Thoracic aorta (tissue), 2 donors: ENCODE data around the gene TMED4. TPM values are rescaled to one million over a fixed set of nuclear protein-coding genes. Genes with fewer than 3 reads are reported as not detected.

ENCODE experiments used
- ATAC-seq: fragments of 150-250 bp; one replicate; pipeline ENCODE4 v1.8.0; 2017; ENCODE audit warnings: low read depth; ENCODE audit not compliant: insufficient number of reproducible peaks, low FRiP score
- DNase-seq: peaks from one replicate; pipeline ENCODE4 v3.0.0-alpha.2; 2020; ENCODE audit warnings: low spot score
- H3K27ac ChIP-seq, 2 donors: fragments of 200-600 bp; sonication (generic); 1 replicate in 1 of 2; 2 replicates in 1 of 2; pipeline ENCODE4 v1.5.1; 2016; ENCODE audit warnings: mild to moderate bottlenecking in 2 of 2, moderate library complexity in 2 of 2
- H3K27me3 ChIP-seq: fragments of 200-600 bp; sonication (generic); replicated peaks from 2 replicates; pipeline ENCODE4 v1.6.0; 2016; ENCODE audit warnings: mild to moderate bottlenecking; ENCODE audit not compliant: insufficient read depth
- H3K36me3 ChIP-seq: fragments of 200-600 bp; sonication (generic); one replicate; pipeline ENCODE4 v1.5.1; 2016
- H3K4me1 ChIP-seq, 2 donors: fragments of 200-600 bp; sonication (generic); 1 replicate in 1 of 2; 2 replicates in 1 of 2; pipeline versions ENCODE4 v1.5.1 to v1.6.0; 2016; ENCODE audit warnings: low read depth in 2 of 2, mild to moderate bottlenecking in 1 of 2; ENCODE audit not compliant: control insufficient read depth in 1 of 2
- H3K4me3 ChIP-seq: fragments of 200-600 bp; sonication (generic); 2 replicates; pipeline ENCODE4 v1.5.1; 2016; ENCODE audit warnings: mild to moderate bottlenecking
- H3K9me3 ChIP-seq: fragments of 200-600 bp; sonication (generic); 2 replicates; pipeline ENCODE4 v1.5.1; 2016
- total RNA-seq, 2 donors: library from RNA; depleted of rRNA; stranded (reverse); fragments of >200 nt; gene quantifications; one replicate each; pipeline versions ENCODE4 v1.1.0 to v1.2.3, GENCODE V29; 2016
- TF ChIP-seq, protein P1 (sequence below): fragments of 200-600 bp; sonication (generic); IDR thresholded peaks from one replicate; pipeline ENCODE4 v1.5.1; 2019; ENCODE audit warnings: antibody characterized with exemption

The TMED4 gene
- total RNA-seq, 2 donors from 2014 or later: 88.2 to 187 TPM

DNA sequence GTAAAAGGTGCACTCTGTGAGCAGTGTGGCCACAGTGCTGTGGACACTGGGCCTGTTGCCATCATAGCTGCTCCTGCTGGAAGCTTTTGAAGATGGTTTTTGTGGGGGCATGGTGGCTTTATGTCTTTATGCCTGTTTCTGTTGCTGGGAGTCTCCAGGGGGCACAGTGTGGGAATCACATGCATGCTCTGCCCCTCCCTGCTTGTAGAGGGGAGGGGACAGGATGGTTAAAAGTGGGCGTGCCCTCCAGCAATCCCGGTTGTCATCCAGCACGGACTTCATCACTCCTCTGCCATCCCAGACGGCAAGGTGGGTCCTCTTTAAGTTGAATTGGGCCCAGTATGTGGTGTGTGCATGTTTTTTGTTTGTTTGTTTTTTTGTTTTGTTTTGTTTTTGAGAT lies 44.6 kb upstream of the TMED4 start:
- Histone ChIP-seq H3K4me3 (no peak overlapping the region), H3K4me1 (peaks cover 14 to 21% of the 10 kb centered on the region in 2 donors), H3K36me3 (peaks cover 17% of the 10 kb centered on the region), H3K27me3 (no peaks in the 10 kb centered on the region), H3K27ac (no peak overlapping the region), H3K9me3 (no peaks in the 10 kb centered on the region)
- ATAC-seq (no peak), DNase-seq (no peak)
- TF ChIP-seq, protein P1, sequence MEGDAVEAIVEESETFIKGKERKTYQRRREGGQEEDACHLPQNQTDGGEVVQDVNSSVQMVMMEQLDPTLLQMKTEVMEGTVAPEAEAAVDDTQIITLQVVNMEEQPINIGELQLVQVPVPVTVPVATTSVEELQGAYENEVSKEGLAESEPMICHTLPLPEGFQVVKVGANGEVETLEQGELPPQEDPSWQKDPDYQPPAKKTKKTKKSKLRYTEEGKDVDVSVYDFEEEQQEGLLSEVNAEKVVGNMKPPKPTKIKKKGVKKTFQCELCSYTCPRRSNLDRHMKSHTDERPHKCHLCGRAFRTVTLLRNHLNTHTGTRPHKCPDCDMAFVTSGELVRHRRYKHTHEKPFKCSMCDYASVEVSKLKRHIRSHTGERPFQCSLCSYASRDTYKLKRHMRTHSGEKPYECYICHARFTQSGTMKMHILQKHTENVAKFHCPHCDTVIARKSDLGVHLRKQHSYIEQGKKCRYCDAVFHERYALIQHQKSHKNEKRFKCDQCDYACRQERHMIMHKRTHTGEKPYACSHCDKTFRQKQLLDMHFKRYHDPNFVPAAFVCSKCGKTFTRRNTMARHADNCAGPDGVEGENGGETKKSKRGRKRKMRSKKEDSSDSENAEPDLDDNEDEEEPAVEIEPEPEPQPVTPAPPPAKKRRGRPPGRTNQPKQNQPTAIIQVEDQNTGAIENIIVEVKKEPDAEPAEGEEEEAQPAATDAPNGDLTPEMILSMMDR: no peak

DNA sequence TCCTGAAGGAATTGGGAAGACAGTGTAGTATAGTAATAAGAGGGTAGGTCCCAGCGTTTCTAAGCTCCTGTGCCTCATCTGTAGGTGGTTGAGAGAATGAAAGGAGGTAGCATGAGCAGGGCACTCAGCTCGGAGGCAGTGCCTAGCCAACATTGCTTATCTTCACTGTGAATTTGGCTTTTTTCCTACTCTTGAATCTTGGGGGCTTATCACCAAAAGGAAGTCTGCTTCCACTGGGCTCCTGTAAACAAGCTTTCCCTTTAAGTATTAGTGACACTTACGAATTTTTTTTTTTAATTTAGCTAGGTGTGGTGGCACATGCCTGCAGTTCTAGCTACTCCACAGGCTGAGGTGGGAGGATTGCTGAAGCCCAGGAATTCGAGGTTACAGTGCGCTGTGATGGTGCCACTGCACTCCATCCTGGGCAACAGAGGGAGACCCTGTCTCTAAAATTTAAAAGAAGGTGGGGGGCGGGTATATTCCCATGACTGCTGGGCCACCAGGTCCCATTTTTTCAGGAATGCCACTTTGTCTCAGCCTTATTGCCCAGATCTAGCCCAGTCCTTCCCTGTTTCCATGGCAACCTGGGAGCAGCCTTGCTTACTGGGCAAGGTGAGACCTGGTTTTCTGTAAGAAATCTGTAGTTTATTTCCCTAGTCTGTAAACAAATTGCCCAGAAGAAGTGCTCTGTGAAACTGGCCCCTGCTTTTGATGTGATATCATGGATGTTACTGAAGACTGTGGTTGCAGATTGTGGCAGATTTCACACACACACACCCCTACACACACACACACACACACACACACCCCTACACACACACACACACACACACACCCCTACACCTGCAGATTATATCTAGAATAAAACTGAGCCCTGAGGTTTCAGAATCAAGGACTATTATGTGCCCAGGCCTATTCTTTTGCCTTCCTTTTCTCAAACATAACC lies 43.8 kb upstream of the TMED4 start:
- Histone ChIP-seq H3K36me3 (peaks cover 17% of the 10 kb centered on the region), H3K27me3 (no peaks in the 10 kb centered on the region), H3K27ac (no peak overlapping the region), H3K4me1 (peaks cover 14% of the 10 kb centered on the region in 2 donors), H3K4me3 (no peak overlapping the region), H3K9me3 (no peaks in the 10 kb centered on the region)
- TF ChIP-seq, protein P1: no peak
- DNase-seq: no peak
- no peak for ATAC-seq

DNA sequence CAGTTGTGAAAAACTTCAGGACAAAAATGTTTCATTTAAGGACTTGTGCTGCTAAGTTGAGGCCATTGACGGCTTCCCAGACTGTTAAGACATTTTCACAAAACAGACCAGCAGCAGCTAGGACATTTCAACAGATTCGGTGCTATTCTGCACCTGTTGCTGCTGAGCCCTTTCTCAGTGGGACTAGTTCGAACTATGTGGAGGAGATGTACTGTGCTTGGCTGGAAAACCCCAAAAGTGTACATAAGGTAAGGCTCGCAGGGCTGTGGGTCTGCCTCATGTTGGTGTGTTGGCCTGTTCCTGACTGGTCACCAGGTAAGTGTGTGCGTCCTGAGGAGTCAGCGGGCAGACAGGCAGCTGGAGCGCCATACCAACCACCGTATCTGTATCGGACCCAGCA lies 42.3 kb upstream of the TMED4 start:
- peaks cover 17% of the 10 kb centered on the region for H3K36me3 ChIP-seq
- no peak overlapping the region for H3K27ac ChIP-seq
- H3K4me1 ChIP-seq: peaks cover 10 to 17% of the 10 kb centered on the region in 2 donors
- no peaks in the 10 kb centered on the region for H3K27me3 ChIP-seq
- ATAC-seq (no peak), DNase-seq (no peak)
- H3K4me3 ChIP-seq: no peak overlapping the region
- TF ChIP-seq, protein P1: no peak
- H3K9me3 ChIP-seq: no peaks in the 10 kb centered on the region

- peaks cover 12% of the 10 kb centered on the region for H3K36me3 ChIP-seq
- H3K27me3 ChIP-seq: no peaks in the 10 kb centered on the region
- H3K4me3 ChIP-seq: no peak overlapping the region
- H3K9me3 ChIP-seq: no peaks in the 10 kb centered on the region
- DNase-seq (no peak), ATAC-seq (no peak)
- TF ChIP-seq, protein P1: no peak
- no peak overlapping the region for H3K27ac ChIP-seq
- H3K4me1 ChIP-seq: peaks cover 10 to 20% of the 10 kb centered on the region in 2 donors
Measured at GRCh38 chr7:44622342-44623151, 40.5 kb upstream of the TMED4 start.

- peaks cover 10 to 20% of the 10 kb centered on the region in 2 donors for H3K4me1 ChIP-seq
Measured at GRCh38 chr7:44621750-44622103, 39.7 kb upstream of the TMED4 start.

More at GRCh38 chr7:44621750-44622103, 39.7 kb upstream of the TMED4 start:
- H3K36me3 ChIP-seq: peaks cover 8% of the 10 kb centered on the region
- H3K4me3 ChIP-seq: no peak overlapping the region
- no peak overlapping the region for H3K27ac ChIP-seq
- ATAC-seq: no peak
- TF ChIP-seq, protein P1: no peak
- no peak for DNase-seq
- no peaks in the 10 kb centered on the region for H3K27me3 ChIP-seq
- H3K9me3 ChIP-seq: no peaks in the 10 kb centered on the region
